Liver (tissue), 3 donors: ENCODE results near the gene AGPAT3.

Source experiments
- GABPA ChIP-seq, 2 donors: IDR thresholded peaks in 1 of 2; conservative IDR thresholded peaks in 1 of 2; 2 replicates each; pipeline ENCODE4 v1.6.1; 2016; ENCODE audit warnings: antibody characterized with exemption in 2 of 2, mild to moderate bottlenecking in 1 of 2, moderate library complexity in 1 of 2
- JUND ChIP-seq, 2 donors: IDR thresholded peaks; 2 replicates each; pipeline ENCODE4 v1.6.1; 2016; ENCODE audit warnings: antibody characterized with exemption in 2 of 2
- SP1 ChIP-seq: IDR thresholded peaks from 2 replicates; pipeline ENCODE4 v1.6.1; 2018; ENCODE audit warnings: antibody characterized with exemption, mild to moderate bottlenecking
- YY1 ChIP-seq: IDR thresholded peaks from 2 replicates; pipeline ENCODE4 v1.6.1; 2016; ENCODE audit warnings: antibody characterized with exemption, mild to moderate bottlenecking
- ZBTB33 ChIP-seq: IDR thresholded peaks from 2 replicates; pipeline ENCODE4 v1.6.1; 2016; ENCODE audit warnings: antibody characterized with exemption
- TF ChIP-seq, protein P1 (sequence below): fragments of 150-350 bp; IDR thresholded peaks from 2 replicates; pipeline ENCODE4 v1.5.1; 2017; ENCODE audit warnings: improper control_type of control experiment, low read depth, low read length; ENCODE audit not compliant: missing input control
- TF ChIP-seq, protein P2 (sequence below): IDR thresholded peaks from 2 replicates; pipeline ENCODE4 v1.6.1; 2016; ENCODE audit warnings: antibody characterized with exemption, mild to moderate bottlenecking
- TF ChIP-seq, protein P3 (sequence below): IDR thresholded peaks from 2 replicates; pipeline ENCODE4 v1.6.1; 2016; ENCODE audit warnings: antibody characterized with exemption
- donor health status: healthy.
- donor health status: healthy.

DNA sequence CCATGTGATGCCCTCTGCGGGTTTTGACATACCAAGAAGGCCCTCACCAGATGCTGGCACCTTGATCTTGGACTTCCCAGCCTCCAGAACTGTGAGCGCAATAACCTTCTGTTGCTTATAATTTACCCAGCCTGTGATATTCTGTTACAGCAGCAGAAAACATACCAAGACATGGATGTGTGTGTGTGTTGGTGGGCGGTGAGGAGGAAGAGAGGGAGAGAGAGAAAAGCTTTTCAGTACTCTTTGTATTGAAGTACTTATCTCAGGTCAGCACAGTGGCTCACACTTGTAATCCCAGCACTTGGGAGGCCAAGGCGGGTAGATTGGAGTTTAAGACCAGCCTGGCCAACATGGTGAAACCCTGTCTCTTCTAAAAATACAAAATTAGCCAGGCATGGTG lies 170.2 kb downstream of the AGPAT3 start:
- TF ChIP-seq, protein P1, sequence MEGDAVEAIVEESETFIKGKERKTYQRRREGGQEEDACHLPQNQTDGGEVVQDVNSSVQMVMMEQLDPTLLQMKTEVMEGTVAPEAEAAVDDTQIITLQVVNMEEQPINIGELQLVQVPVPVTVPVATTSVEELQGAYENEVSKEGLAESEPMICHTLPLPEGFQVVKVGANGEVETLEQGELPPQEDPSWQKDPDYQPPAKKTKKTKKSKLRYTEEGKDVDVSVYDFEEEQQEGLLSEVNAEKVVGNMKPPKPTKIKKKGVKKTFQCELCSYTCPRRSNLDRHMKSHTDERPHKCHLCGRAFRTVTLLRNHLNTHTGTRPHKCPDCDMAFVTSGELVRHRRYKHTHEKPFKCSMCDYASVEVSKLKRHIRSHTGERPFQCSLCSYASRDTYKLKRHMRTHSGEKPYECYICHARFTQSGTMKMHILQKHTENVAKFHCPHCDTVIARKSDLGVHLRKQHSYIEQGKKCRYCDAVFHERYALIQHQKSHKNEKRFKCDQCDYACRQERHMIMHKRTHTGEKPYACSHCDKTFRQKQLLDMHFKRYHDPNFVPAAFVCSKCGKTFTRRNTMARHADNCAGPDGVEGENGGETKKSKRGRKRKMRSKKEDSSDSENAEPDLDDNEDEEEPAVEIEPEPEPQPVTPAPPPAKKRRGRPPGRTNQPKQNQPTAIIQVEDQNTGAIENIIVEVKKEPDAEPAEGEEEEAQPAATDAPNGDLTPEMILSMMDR: no peak
- no peak for TF ChIP-seq JUND (IDR thresholded peaks at IDR 0.05)
- TF ChIP-seq YY1: no peak
- TF ChIP-seq, protein P2, sequence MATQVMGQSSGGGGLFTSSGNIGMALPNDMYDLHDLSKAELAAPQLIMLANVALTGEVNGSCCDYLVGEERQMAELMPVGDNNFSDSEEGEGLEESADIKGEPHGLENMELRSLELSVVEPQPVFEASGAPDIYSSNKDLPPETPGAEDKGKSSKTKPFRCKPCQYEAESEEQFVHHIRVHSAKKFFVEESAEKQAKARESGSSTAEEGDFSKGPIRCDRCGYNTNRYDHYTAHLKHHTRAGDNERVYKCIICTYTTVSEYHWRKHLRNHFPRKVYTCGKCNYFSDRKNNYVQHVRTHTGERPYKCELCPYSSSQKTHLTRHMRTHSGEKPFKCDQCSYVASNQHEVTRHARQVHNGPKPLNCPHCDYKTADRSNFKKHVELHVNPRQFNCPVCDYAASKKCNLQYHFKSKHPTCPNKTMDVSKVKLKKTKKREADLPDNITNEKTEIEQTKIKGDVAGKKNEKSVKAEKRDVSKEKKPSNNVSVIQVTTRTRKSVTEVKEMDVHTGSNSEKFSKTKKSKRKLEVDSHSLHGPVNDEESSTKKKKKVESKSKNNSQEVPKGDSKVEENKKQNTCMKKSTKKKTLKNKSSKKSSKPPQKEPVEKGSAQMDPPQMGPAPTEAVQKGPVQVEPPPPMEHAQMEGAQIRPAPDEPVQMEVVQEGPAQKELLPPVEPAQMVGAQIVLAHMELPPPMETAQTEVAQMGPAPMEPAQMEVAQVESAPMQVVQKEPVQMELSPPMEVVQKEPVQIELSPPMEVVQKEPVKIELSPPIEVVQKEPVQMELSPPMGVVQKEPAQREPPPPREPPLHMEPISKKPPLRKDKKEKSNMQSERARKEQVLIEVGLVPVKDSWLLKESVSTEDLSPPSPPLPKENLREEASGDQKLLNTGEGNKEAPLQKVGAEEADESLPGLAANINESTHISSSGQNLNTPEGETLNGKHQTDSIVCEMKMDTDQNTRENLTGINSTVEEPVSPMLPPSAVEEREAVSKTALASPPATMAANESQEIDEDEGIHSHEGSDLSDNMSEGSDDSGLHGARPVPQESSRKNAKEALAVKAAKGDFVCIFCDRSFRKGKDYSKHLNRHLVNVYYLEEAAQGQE: no peak
- no peak for TF ChIP-seq SP1
- no peak for TF ChIP-seq ZBTB33
- TF ChIP-seq, protein P3, sequence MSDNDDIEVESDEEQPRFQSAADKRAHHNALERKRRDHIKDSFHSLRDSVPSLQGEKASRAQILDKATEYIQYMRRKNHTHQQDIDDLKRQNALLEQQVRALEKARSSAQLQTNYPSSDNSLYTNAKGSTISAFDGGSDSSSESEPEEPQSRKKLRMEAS: no peak
- TF ChIP-seq GABPA (IDR thresholded peaks at IDR 0.05 in 1 of 2, conservative IDR thresholded peaks at IDR 0.05 in 1 of 2): no peak
